Neural cell (in vitro differentiated cells): ENCODE results near the gene TOM1. TPM values are rescaled to one million over a fixed set of nuclear protein-coding genes. Genes with fewer than 3 reads are reported as not detected.

ENCODE experiments used
- H2AFZ ChIP-seq: fragments of 200-600, 300-800 bp; sonication (generic), shearing (Covaris generic); 2 replicates; pipeline ENCODE4 v1.6.0; 2014; ENCODE audit warnings: low read depth, mild to moderate bottlenecking, antibody characterized with exemption, low read length, moderate library complexity
- H3F3A ChIP-seq: fragments of 200-600 bp; shearing (Covaris generic); 2 replicates; pipeline ENCODE4 v1.6.1; 2016; ENCODE audit warnings: mild to moderate bottlenecking, moderate library complexity, mixed read lengths, antibody characterized with exemption, low read length; ENCODE audit not compliant: insufficient read depth, poor library complexity, severe bottlenecking
- H3K27ac ChIP-seq: fragments of 200-600, 300-800 bp; sonication (generic), shearing (Covaris generic); 2 replicates; pipeline ENCODE4 v1.5.1; 2014; ENCODE audit warnings: mild to moderate bottlenecking, low read length, moderate library complexity
- H3K27me3 ChIP-seq: fragments of 300-800, 200-600 bp; sonication (generic), shearing (Covaris generic); 2 replicates; pipeline ENCODE4 v1.6.0; 2014; ENCODE audit warnings: mild to moderate bottlenecking, low read depth, low read length, moderate library complexity; ENCODE audit not compliant: insufficient read depth
- H3K36me3 ChIP-seq: fragments of 300-800, 200-600 bp; sonication (generic), shearing (Covaris generic); 2 replicates; pipeline ENCODE4 v1.5.1; 2014; ENCODE audit warnings: mild to moderate bottlenecking, antibody characterized with exemption, low read length, moderate library complexity; ENCODE audit not compliant: insufficient read depth
- H3K4me2 ChIP-seq: fragments of 300-800, 200-600 bp; sonication (generic), shearing (Covaris generic); 2 replicates; pipeline ENCODE4 v1.6.0; 2014; ENCODE audit warnings: mild to moderate bottlenecking, low read length
- H3K4me3 ChIP-seq: fragments of 300-800, 200-600 bp; sonication (generic), shearing (Covaris generic); 2 replicates; pipeline ENCODE4 v1.5.1; 2014; ENCODE audit warnings: mild to moderate bottlenecking, low read length, moderate library complexity
- H3K79me2 ChIP-seq: fragments of 200-600 bp; shearing (Covaris generic); replicated peaks from 2 replicates; pipeline ENCODE4 v1.6.0; 2014; ENCODE audit warnings: mild to moderate bottlenecking, low read length, moderate library complexity; ENCODE audit not compliant: insufficient read depth
- H3K9ac ChIP-seq: fragments of 300-800, 200-600 bp; sonication (generic), shearing (Covaris generic); 2 replicates; pipeline ENCODE4 v1.6.1; 2016; ENCODE audit warnings: mild to moderate bottlenecking, low read length, mixed read lengths
- H3K9me2 ChIP-seq: fragments of 200-600 bp; shearing (Covaris generic); 2 replicates; pipeline ENCODE4 v1.6.1; 2016; ENCODE audit warnings: mild to moderate bottlenecking, low read length, mixed read lengths; ENCODE audit not compliant: insufficient read depth
- H3K9me3 ChIP-seq: fragments of 200-600, 300-800 bp; sonication (generic), shearing (Covaris generic); 2 replicates; pipeline ENCODE4 v1.6.1; 2016; ENCODE audit warnings: mild to moderate bottlenecking, mixed run types, low read length, moderate library complexity, mixed read lengths
- H4K20me1 ChIP-seq: fragments of 200-600 bp; shearing (Covaris generic); 2 replicates; pipeline ENCODE4 v1.6.1; 2016; ENCODE audit warnings: mild to moderate bottlenecking, mixed run types; ENCODE audit not compliant: insufficient read depth
- CTCF ChIP-seq: fragments of 450-650 bp; IDR thresholded peaks from 2 replicates; pipeline ENCODE4 v1.5.1; 2014; ENCODE audit warnings: antibody characterized with exemption, mild to moderate bottlenecking, moderate library complexity; ENCODE audit not compliant: poor library complexity, severe bottlenecking
- EP300 ChIP-seq: fragments of 450-650 bp; conservative IDR thresholded peaks from 2 replicates; pipeline ENCODE4 v1.6.1; 2014; ENCODE audit warnings: antibody characterized with exemption, mild to moderate bottlenecking, moderate library complexity; ENCODE audit not compliant: poor library complexity, severe bottlenecking
- EZH2 ChIP-seq: fragments of 200-600, 300-800 bp; shearing (Covaris generic), sonication (generic); IDR thresholded peaks from 2 replicates; pipeline ENCODE4 v1.6.1; 2014; ENCODE audit warnings: antibody characterized with exemption, low read length, borderline replicate concordance, mild to moderate bottlenecking; ENCODE audit not compliant: insufficient read depth, poor library complexity, severe bottlenecking
- MXI1 ChIP-seq: fragments of 450-650 bp; conservative IDR thresholded peaks from 2 replicates; pipeline ENCODE4 v1.6.1; 2014; ENCODE audit warnings: antibody characterized with exemption, mild to moderate bottlenecking; ENCODE audit not compliant: poor library complexity, severe bottlenecking
- POLR2AphosphoS5 ChIP-seq: IDR thresholded peaks from 2 replicates; pipeline ENCODE4 v1.6.1; 2012
- RAD21 ChIP-seq: fragments of 450-650 bp; conservative IDR thresholded peaks from 2 replicates; pipeline ENCODE4 v1.6.1; 2014; ENCODE audit warnings: antibody characterized with exemption, mild to moderate bottlenecking, moderate library complexity
- REST ChIP-seq: IDR thresholded peaks from 2 replicates; pipeline ENCODE4 v1.6.1; 2012; ENCODE audit warnings: borderline replicate concordance
- SMC3 ChIP-seq: fragments of 450-650 bp; conservative IDR thresholded peaks from 2 replicates; pipeline ENCODE4 v1.6.1; 2014; ENCODE audit warnings: antibody characterized with exemption, mild to moderate bottlenecking, moderate library complexity; ENCODE audit not compliant: poor library complexity
- TAF1 ChIP-seq: IDR thresholded peaks from 2 replicates; pipeline ENCODE4 v1.6.1; 2012; ENCODE audit warnings: low read depth
- polyA plus RNA-seq: library from polyadenylated mRNA; depleted of rRNA; stranded (reverse); fragments of >200 nt; gene quantifications from 2 replicates; pipeline ENCODE4 v1.2.3, GENCODE V29; 2014

The TOM1 gene
- polyA plus RNA-seq, 1 donor from 2014 or later, result 13.3 TPM

- H3K36me3 ChIP-seq, result no peaks in the 10 kb centered on the region
Observed at GRCh38 chr22:35317680-35318290, 18.1 kb downstream of the TOM1 start.

More at GRCh38 chr22:35317680-35318290, 18.1 kb downstream of the TOM1 start:
- Histone ChIP-seq H3K27me3 (no peaks in the 10 kb centered on the region), H3K79me2 (no peaks in the 10 kb centered on the region), H3K9me3 (no peaks in the 10 kb centered on the region), H3K27ac (no peak overlapping the region), H3F3A (no peaks in the 10 kb centered on the region), H3K4me2 (no peak overlapping the region), H4K20me1 (no peaks in the 10 kb centered on the region), H3K4me3 (no peak overlapping the region), H3K9me2 (no peaks in the 10 kb centered on the region), H2AFZ (no peak overlapping the region), H3K9ac (no peak overlapping the region)
- TF ChIP-seq SMC3 (no peak), POLR2AphosphoS5 (no peak), REST (no peak), EP300 (no peak), RAD21 (no peak), EZH2 (no peak), CTCF (no peak), MXI1 (no peak), TAF1 (no peak)
